VCaP (cell line): ENCODE measurements around the gene SUN2.
A peak's percentile ranks its signal among the peaks of the same experiment; 100 is the strongest.

Experiments
- H3K27ac ChIP-seq: fragments of 450-650 bp; 2 replicates; pipeline ENCODE4 v1.5.1; 2017
- TF ChIP-seq, protein P1 (sequence below): fragments of 450-650 bp; conservative IDR thresholded peaks from 2 replicates; pipeline ENCODE4 v1.5.1; 2017; ENCODE audit warnings: mild to moderate bottlenecking, moderate library complexity

Gene SUN2

GRCh38 chr22:38735465-38736256 lies 20.1 kb downstream of the SUN2 start:
- TF ChIP-seq, protein P1, sequence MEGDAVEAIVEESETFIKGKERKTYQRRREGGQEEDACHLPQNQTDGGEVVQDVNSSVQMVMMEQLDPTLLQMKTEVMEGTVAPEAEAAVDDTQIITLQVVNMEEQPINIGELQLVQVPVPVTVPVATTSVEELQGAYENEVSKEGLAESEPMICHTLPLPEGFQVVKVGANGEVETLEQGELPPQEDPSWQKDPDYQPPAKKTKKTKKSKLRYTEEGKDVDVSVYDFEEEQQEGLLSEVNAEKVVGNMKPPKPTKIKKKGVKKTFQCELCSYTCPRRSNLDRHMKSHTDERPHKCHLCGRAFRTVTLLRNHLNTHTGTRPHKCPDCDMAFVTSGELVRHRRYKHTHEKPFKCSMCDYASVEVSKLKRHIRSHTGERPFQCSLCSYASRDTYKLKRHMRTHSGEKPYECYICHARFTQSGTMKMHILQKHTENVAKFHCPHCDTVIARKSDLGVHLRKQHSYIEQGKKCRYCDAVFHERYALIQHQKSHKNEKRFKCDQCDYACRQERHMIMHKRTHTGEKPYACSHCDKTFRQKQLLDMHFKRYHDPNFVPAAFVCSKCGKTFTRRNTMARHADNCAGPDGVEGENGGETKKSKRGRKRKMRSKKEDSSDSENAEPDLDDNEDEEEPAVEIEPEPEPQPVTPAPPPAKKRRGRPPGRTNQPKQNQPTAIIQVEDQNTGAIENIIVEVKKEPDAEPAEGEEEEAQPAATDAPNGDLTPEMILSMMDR = no peak
- H3K27ac ChIP-seq = peak overlapping the region; percentile 33; the same call in 1 of the 2 replicates

GRCh38 chr22:38735126-38735464 lies 20.7 kb downstream of the SUN2 start:
- TF ChIP-seq, protein P1 = no peak
- H3K27ac ChIP-seq = peak overlapping the region; percentile 33; the same call in 1 of the 2 replicates

GRCh38 chr22:38734421-38735100 lies 21.2 kb downstream of the SUN2 start:
- TF ChIP-seq, protein P1 = no peak
- H3K27ac ChIP-seq = peak overlapping the region; percentile 33; the same call in 1 of the 2 replicates

DNA sequence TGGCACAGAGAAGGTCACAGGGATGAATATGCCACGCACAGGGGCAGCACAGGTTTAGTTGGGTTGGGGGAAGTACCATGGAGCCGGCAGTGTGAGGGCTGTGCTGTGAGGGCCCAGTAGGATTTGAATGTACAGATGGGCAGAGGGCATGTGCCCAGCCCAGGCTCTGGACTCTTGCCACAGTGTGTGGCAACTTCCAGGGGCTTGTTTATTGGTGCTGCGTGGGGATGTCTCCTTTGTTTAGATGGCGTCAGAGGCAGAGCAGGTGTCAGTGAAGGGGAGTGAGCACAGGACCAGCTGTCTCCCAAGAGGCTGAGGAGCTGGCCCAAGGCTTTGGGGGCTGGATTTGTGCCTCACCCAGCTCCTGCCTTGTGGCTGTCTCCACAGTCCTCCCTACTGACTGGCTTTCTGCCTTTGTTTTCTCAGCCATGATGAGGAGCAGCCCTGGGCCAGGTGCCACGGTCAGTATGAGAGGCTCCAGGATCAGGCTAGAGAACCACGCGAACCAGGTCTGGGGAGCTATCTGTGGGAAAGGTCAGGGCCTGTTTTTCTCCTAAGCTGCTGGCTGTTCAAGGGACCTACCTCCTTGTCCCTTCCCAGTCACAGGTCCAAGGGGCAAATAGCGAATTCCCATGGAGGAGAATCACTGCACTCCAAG lies 21.9 kb downstream of the SUN2 start:
- H3K27ac ChIP-seq = peak overlapping the region; percentile 33; the same call in 1 of the 2 replicates
- TF ChIP-seq, protein P1 = no peak

DNA sequence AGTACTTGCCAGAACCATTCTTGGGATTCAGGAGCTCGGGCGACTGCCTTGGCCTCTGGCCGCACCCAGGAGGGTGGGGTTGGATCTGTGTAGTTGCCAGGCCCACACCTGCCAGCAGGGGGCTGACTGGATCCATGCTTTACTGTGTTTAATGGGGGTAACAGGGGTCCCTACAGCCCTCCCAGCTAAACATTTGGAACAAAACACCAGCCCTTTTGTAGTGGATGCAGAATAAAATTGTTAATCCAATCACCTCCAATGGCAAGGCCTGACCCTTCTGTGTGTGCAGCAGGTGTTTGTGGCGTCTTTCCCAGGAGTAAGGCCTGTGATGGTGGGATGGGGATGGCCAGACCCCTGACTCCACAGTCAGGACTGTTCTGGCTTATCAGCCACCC lies 22.5 kb downstream of the SUN2 start:
- TF ChIP-seq, protein P1 = peak; percentile 81
- peak overlapping the region; percentile 33; the same call in 1 of the 2 replicates for H3K27ac ChIP-seq

GRCh38 chr22:38732251-38732815 lies 23.5 kb downstream of the SUN2 start:
- H3K27ac ChIP-seq = peak overlapping the region; percentile 33; the same call in 1 of the 2 replicates
- TF ChIP-seq, protein P1 = no peak
